ENCODE results near the gene EGLN2. TPM values are rescaled to one million over a fixed set of nuclear protein-coding genes. Genes with fewer than 3 reads are reported as not detected.
"Not testable (repeated sequence)": the region's sequence is repeated elsewhere in the genome, so short reads cannot be mapped to it uniquely, and the experiment has no call there.

EGLN2 gene
- total RNA-seq, 2 experiments from 2014 or later: 158 to 159 TPM

- H3K4me3 Mint-ChIP-seq: peak overlapping the region; percentile 62
- H3K9me3 Mint-ChIP-seq: no peaks in the 10 kb centered on the region
- DNase-seq (no peak), ATAC-seq (ENCODE audit: low read depth) (peak; percentile 52)
- H3K27ac Mint-ChIP-seq: peak overlapping the region; percentile 89
- no peaks in the 10 kb centered on the region for H3K27me3 Mint-ChIP-seq
- H3K36me3 Mint-ChIP-seq: peaks cover 63% of the 10 kb centered on the region
- peaks cover 55% of the 10 kb centered on the region for H3K4me1 Mint-ChIP-seq
- POLR2A ChIA-PET: interaction anchor here (1.9 to 2.4 kb wide), 2 partner anchors 9 to 15 kb away, joined by 7 to 9 read pairs; partner anchors contain the start of gene RAB4B
Measured at GRCh38 chr19:40762754-40763470, 36.1 kb upstream of the EGLN2 start.

GRCh38 chr19:40763526-40763925 is 35.5 kb upstream of the EGLN2 start:
- no peaks in the 10 kb centered on the region for H3K27me3 Mint-ChIP-seq
- H3K36me3 Mint-ChIP-seq: peaks cover 57% of the 10 kb centered on the region
- H3K27ac Mint-ChIP-seq: peak overlapping the region; percentile 89
- peaks cover 54% of the 10 kb centered on the region for H3K4me1 Mint-ChIP-seq
- H3K4me3 Mint-ChIP-seq: no peak overlapping the region
- no peaks in the 10 kb centered on the region for H3K9me3 Mint-ChIP-seq
- ATAC-seq (ENCODE audit: low read depth): peak; percentile 8
- DNase-seq: no peak
- POLR2A ChIA-PET: interaction anchor here (1.9 to 2.4 kb wide), 2 partner anchors 10 to 14 kb away, joined by 7 to 9 read pairs; partner anchors contain the start of gene RAB4B

GRCh38 chr19:40763963-40764362 is 35.0 kb upstream of the EGLN2 start:
- peak overlapping the region; percentile 89 for H3K27ac Mint-ChIP-seq
- POLR2A ChIA-PET: interaction anchor here (1.9 to 2.4 kb wide), 2 partner anchors 10 to 14 kb away, joined by 7 to 9 read pairs; partner anchors contain the start of gene RAB4B
- H3K36me3 Mint-ChIP-seq: peaks cover 58% of the 10 kb centered on the region
- H3K4me3 Mint-ChIP-seq: peak overlapping the region; percentile 9
- no peaks in the 10 kb centered on the region for H3K27me3 Mint-ChIP-seq
- DNase-seq (no peak), ATAC-seq (ENCODE audit: low read depth) (no peak)
- peaks cover 54% of the 10 kb centered on the region for H3K4me1 Mint-ChIP-seq
- H3K9me3 Mint-ChIP-seq: no peaks in the 10 kb centered on the region

- not testable (repeated sequence) for H3K27ac Mint-ChIP-seq; DNase-seq; H3K27me3 Mint-ChIP-seq; H3K9me3 Mint-ChIP-seq; H3K4me3 Mint-ChIP-seq; ATAC-seq (ENCODE audit: low read depth)
- Mint-ChIP-seq H3K4me1 (peaks cover 47% of the 10 kb centered on the region), H3K36me3 (peaks cover 59% of the 10 kb centered on the region)
- POLR2A ChIA-PET: interaction anchor here (0.8 to 1.3 kb wide), 3 partner anchors 12 to 16 kb away, joined by 4 to 14 read pairs (median 7); partner anchors contain the start of genes ACTMAP and RAB4B
Measured at GRCh38 chr19:40766385-40766784, 32.6 kb upstream of the EGLN2 start.

GRCh38 chr19:40768869-40769268 is 30.1 kb upstream of the EGLN2 start:
- Mint-ChIP-seq H3K9me3 (no peaks in the 10 kb centered on the region), H3K27ac (no peak overlapping the region), H3K27me3 (no peaks in the 10 kb centered on the region), H3K36me3 (peaks cover 42% of the 10 kb centered on the region), H3K4me3 (no peak overlapping the region), H3K4me1 (peaks cover 28% of the 10 kb centered on the region)
- POLR2A ChIA-PET: no interaction called here
- ATAC-seq (ENCODE audit: low read depth) (no peak), DNase-seq (no peak)

- peak; percentile 45 for ATAC-seq (ENCODE audit: low read depth)
- DNase-seq, H3K27me3 Mint-ChIP-seq, H3K4me3 Mint-ChIP-seq, H3K9me3 Mint-ChIP-seq: not testable (repeated sequence)
- H3K27ac Mint-ChIP-seq: peak overlapping the region; percentile 34
- peaks cover 12% of the 10 kb centered on the region for H3K4me1 Mint-ChIP-seq
- POLR2A ChIA-PET: interaction anchor here (0.8 to 2.0 kb wide), 5 partner anchors 7 to 21 kb away, joined by 3 to 9 read pairs (median 8); partner anchors contain the start of genes ACTMAP and RAB4B
- H3K36me3 Mint-ChIP-seq: peaks cover 28% of the 10 kb centered on the region
Measured at GRCh38 chr19:40771101-40771862, 27.7 kb upstream of the EGLN2 start.

GRCh38 chr19:40774916-40775631 is 23.9 kb upstream of the EGLN2 start, which contains the start of gene MIA:
Gene MIA (plus strand): TSS chr19:40775521. CDS start chr19:40775543, 22 bp downstream.
- H3K4me3 Mint-ChIP-seq: peak within 1 kb of the TSS; percentile 19
- peaks cover 30% of the 10 kb centered on the region for H3K4me1 Mint-ChIP-seq
- H3K27ac Mint-ChIP-seq: no peak within 1 kb of the TSS
- H3K36me3 Mint-ChIP-seq: peaks cover 18% of the 10 kb centered on the region
- no peak for ATAC-seq (ENCODE audit: low read depth)
- no peaks in the 10 kb centered on the region for H3K9me3 Mint-ChIP-seq
- POLR2A ChIA-PET: interaction anchor here (0.6 to 4.4 kb wide), 2 partner anchors 21 to 24 kb away, joined by 3 to 92 read pairs; partner anchors contain the start of genes ACTMAP and SNRPA
- no peak for DNase-seq
- H3K27me3 Mint-ChIP-seq: no peaks in the 10 kb centered on the region

GRCh38 chr19:40775632-40776022 is 23.4 kb upstream of the EGLN2 start:
- no peak overlapping the region for H3K27ac Mint-ChIP-seq
- H3K36me3 Mint-ChIP-seq: peaks cover 18% of the 10 kb centered on the region
- ATAC-seq (ENCODE audit: low read depth) (no peak), DNase-seq (no peak)
- POLR2A ChIA-PET: interaction anchor here (4.4 kb wide), 1 partner anchor 25 kb away, joined by 92 read pairs; the partner anchor contains the start of genes ACTMAP and SNRPA
- no peaks in the 10 kb centered on the region for H3K27me3 Mint-ChIP-seq
- H3K4me3 Mint-ChIP-seq: no peak overlapping the region
- H3K9me3 Mint-ChIP-seq: no peaks in the 10 kb centered on the region
- peaks cover 32% of the 10 kb centered on the region for H3K4me1 Mint-ChIP-seq

- peak overlapping the region; percentile 19 for H3K4me3 Mint-ChIP-seq
- no peak overlapping the region for H3K27ac Mint-ChIP-seq
- no peaks in the 10 kb centered on the region for H3K27me3 Mint-ChIP-seq
- H3K9me3 Mint-ChIP-seq: no peaks in the 10 kb centered on the region
- ATAC-seq (ENCODE audit: low read depth): no peak
- peaks cover 30% of the 10 kb centered on the region for H3K4me1 Mint-ChIP-seq
- no peak for DNase-seq
- POLR2A ChIA-PET: interaction anchor here (1.6 to 4.4 kb wide), 7 partner anchors 10 to 487 kb away, joined by 6 to 92 read pairs (median 14); partner anchors contain the start of genes ACTMAP, EGLN2 and SNRPA
- peaks cover 16% of the 10 kb centered on the region for H3K36me3 Mint-ChIP-seq
Measured at GRCh38 chr19:40776364-40776763, 22.6 kb upstream of the EGLN2 start.

- Mint-ChIP-seq H3K27ac (peak overlapping the region; percentile 98), H3K4me1 (peaks cover 32% of the 10 kb centered on the region)
- POLR2A ChIA-PET: interaction anchor here (1.0 to 4.4 kb wide), 17 partner anchors 10 to 1107 kb away, joined by 4 to 92 read pairs (median 11); partner anchors contain the start of genes ACTMAP, COQ8B, EGLN2 and ITPKC
Measured at GRCh38 chr19:40776932-40777644, 21.9 kb upstream of the EGLN2 start.

GRCh38 chr19:40777645-40777936 is 21.4 kb upstream of the EGLN2 start:
- peak overlapping the region; percentile 98 for H3K27ac Mint-ChIP-seq
- H3K4me3 Mint-ChIP-seq: peak overlapping the region; percentile 98
- ATAC-seq (ENCODE audit: low read depth) (no peak), DNase-seq (no peak)
- H3K36me3 Mint-ChIP-seq: peaks cover 21% of the 10 kb centered on the region
- H3K27me3 Mint-ChIP-seq: no peaks in the 10 kb centered on the region
- POLR2A ChIA-PET: interaction anchor here (0.7 to 4.4 kb wide), 23 partner anchors 7 to 1107 kb away, joined by 3 to 92 read pairs (median 9); partner anchors contain the start of genes ACTMAP, COQ8B, EGLN2 and ITPKC
- H3K4me1 Mint-ChIP-seq: peaks cover 34% of the 10 kb centered on the region
- H3K9me3 Mint-ChIP-seq: no peaks in the 10 kb centered on the region

More at GRCh38 chr19:40776932-40777644, 21.9 kb upstream of the EGLN2 start:
- Mint-ChIP-seq H3K9me3 (no peaks in the 10 kb centered on the region), H3K4me3 (peak overlapping the region; percentile 98), H3K36me3 (peaks cover 19% of the 10 kb centered on the region), H3K27me3 (no peaks in the 10 kb centered on the region)
- ATAC-seq (ENCODE audit: low read depth) (peak; percentile 61), DNase-seq (peak; percentile 77)
